ENCODE measurements around the gene PLEKHS1. TPM values are rescaled to one million over a fixed set of nuclear protein-coding genes. Genes with fewer than 3 reads are reported as not detected.

PLEKHS1 gene
- total and polyA plus RNA-seq, 4 experiments from 2014 or later: 0.12 TPM; not detected in 3

Small RNA genes lying within 50 kb of the gene (microRNA-seq; reads per million reads assigned to microRNA genes)
- not detected for gene MIR4483 (ENCODE audit: borderline microRNAs expressed, borderline number of aligned reads, borderline replicate concordance)

Other genes starting within 250 kb of the PLEKHS1 start
- gene HABP2, start 198.6 kb upstream of the PLEKHS1 start, total RNA-seq: not detected
- not detected for gene HABP2, start 198.6 kb upstream of the PLEKHS1 start, polyA plus RNA-seq
- not detected for gene NRAP, start 87.6 kb upstream of the PLEKHS1 start, total RNA-seq
- not detected for gene NRAP, start 87.6 kb upstream of the PLEKHS1 start, polyA plus RNA-seq
- 10 to 100 TPM; 18.2 to 23.1 TPM for gene CASP7, start 71.8 kb upstream of the PLEKHS1 start, total RNA-seq
- gene CASP7, start 71.8 kb upstream of the PLEKHS1 start, polyA plus RNA-seq: 10 to 100 TPM; 16.4 to 22.7 TPM
- 1 to 10 TPM; 4.5 to 4.7 TPM for gene DCLRE1A, start 102.4 kb downstream of the PLEKHS1 start, total RNA-seq
- 1 to 10 TPM; 3.3 to 5.3 TPM for gene DCLRE1A, start 102.4 kb downstream of the PLEKHS1 start, polyA plus RNA-seq
- 10 to 100 TPM; 22.1 to 24.1 TPM for gene NHLRC2, start 103.0 kb downstream of the PLEKHS1 start, total RNA-seq
- gene NHLRC2, start 103.0 kb downstream of the PLEKHS1 start, polyA plus RNA-seq: 10 to 100 TPM in 1 of 2 donors, 1 to 10 TPM in 1; 4.2 to 11.9 TPM